IPS-NIHi7 (cell line): ENCODE results near the gene TOB2.

Experiments used
- DNase-seq: peaks from one replicate; pipeline ENCODE4 v3.0.0; 2012; ENCODE audit warnings: mixed read lengths; ENCODE audit errors: extremely low spot score

TOB2 gene, protein sequence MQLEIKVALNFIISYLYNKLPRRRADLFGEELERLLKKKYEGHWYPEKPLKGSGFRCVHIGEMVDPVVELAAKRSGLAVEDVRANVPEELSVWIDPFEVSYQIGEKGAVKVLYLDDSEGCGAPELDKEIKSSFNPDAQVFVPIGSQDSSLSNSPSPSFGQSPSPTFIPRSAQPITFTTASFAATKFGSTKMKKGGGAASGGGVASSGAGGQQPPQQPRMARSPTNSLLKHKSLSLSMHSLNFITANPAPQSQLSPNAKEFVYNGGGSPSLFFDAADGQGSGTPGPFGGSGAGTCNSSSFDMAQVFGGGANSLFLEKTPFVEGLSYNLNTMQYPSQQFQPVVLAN

DNA sequence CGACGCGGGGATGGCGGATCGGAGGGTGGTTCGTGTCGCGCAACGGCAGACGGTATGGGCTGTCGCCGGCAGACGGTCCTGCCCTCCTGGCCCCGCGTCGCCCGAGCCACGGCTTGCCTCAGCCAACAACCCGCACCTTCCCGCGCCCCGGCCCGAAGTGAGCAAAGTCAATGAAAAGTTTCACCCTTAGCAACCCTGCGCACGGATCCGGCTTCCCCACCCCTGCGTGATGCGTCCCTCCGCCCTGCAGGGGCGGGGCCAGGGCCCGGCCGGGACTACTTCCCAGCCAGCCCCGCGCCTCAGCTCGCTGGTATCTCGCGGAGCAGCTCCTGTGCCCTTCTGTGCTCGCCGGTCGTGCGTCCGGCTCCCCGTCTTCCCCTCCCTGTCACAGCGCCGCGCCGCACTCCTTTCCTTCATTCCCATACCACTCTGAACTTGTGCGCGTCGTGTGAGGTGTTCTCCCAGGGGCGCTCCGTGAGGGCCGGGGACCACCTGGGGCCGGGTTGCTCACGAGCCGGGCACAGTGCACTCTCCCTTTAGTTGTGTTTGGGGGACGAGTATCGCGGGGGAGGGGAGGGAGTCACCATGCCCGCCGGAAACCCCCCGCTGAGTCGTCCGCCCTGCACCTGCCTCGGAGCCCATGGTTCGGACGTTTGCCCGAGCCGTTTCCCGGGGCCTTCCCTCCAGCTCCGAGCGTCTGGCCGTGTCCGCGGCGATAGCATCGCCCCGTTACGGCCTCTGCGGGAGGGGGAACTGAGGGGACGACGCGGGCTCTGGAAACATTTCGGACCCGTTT, at the start of gene TOB2:
TOB2 (minus strand) TSS at position 163 of the 796 bp plus-strand sequence. CDS start 9,456 bp downstream, outside the sequence.
- peak; percentile 78 for DNase-seq

DNA sequence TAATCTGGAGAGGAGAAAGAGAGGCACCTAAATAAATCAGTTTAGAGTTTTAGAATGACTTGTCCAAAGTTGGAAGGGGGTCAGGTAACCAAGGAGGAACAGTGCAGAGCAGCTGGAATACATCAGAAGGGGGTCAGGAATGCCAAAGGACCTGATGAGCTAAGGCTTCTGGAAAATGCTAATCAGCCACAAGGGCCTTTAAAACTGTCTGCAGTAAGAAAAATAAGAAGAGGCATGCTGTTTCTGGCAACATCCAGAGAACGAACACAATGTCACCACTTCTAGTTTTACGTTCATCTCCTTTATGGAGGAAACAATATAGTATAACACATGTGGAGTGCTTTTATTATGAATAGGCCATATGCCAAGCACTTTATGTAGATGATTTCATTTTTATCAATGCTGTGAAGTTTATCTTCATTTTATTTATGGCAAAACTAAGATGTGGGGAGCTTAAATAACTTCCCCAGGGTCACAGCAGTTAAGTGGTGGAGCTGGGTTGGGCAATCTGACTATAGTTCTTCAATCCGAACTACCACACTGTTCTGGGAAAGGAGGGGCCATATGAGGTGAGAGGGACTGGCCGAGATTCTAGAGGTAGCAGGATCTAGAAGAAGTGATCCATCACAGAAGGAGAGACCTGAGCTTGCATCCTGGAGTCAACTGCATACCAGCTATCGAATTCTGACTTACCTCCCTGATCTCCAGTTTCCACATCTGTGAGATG, 44.9 kb upstream of the TOB2 start:
- no peak for DNase-seq

DNA sequence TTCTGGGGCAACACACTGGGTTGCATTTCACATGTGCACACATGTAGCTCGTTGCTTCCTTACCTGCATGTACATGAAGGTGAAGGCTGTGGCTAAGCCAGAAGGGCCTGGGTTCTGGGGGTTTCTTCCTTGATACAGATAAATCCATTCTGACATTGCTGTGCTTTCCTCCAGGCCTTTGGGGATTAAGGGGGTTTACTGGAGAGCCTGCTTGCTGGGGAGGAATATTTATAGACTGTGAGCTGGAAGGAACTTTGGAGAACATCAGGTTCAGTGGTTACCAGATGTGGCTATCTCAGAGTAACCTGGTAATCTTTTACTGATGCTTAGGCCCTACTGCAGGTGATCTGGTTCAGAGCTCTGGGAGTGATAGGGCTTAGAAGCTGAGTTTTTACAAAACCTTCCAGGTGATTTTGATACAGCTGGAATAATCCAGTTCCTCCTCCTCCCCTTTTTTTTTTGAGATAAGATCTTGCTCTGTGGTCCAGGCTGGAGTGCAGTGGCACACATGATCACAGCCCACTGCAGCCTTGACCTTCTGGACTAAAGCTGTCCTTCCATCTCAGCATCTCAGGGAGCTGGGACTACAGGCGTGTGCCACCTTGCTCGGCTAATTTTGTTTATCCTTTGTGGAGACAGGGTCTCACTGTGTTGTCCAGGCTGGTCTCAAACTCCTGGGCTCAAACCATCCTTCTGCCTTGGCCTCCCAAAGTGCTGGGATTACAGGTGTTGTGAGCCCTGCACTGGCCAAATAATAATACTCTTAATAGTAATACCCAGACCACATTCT, 42.2 kb upstream of the TOB2 start:
- no peak for DNase-seq

DNA sequence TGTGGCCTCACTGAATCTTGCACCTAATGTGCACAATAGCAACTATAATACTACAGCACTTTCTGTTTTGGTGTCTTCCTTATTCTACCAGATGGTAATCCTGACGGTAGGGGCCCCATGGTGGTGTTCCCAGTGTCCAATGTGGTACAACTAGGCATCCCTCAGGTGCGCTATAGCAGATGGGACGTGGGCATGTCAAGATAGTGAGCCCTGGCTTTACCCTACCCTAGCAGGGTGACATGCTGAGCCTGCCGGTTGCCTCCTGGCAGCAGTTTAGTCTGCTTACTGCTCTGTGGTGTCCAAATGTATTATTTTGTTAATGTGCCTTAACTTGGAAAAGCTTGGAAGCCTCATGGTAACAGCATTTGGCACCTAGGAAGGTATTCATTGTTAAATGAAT, 41.5 kb upstream of the TOB2 start:
- no peak for DNase-seq

DNA sequence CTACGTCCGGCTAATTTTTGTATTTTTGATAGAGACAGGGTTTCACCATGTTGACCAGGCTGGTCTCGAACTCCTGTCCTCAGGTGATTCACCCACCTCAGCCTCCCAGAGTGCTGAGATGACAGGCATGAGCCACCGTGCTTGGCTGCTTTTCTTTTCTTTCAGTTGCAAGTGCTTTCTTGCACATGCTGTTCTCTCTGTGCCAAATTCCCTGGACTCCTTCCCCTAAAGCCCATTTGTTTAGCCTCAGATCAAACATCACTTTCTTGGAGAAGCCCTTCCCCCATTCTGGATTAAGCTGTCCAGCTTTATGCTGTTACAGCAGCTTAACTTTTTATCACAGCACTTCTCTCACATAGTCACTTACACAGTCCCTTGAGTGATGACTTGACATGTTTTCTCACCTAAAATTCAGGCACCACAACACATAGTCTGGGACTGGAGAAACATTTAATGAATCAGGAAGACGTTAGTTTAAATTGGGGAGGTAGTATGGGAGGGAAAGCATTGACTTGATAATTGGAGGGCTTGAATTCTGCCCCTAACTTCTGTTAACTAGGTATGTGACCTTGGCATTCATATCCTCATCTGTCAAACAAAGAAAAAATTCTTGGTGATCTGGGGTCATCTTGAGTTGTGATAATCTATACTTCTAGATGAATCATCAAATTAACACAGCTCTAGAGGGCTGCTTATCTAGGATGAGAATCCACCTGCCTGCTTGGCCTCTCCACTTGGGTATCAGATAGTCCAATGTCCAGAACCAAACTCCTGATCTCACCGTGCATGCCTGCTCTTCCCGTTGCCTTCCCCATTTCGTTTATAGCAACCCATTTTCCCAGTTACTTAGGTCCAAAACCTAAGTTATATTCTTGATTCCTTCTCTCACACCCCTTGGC, 40.7 kb upstream of the TOB2 start:
- no peak for DNase-seq

DNA sequence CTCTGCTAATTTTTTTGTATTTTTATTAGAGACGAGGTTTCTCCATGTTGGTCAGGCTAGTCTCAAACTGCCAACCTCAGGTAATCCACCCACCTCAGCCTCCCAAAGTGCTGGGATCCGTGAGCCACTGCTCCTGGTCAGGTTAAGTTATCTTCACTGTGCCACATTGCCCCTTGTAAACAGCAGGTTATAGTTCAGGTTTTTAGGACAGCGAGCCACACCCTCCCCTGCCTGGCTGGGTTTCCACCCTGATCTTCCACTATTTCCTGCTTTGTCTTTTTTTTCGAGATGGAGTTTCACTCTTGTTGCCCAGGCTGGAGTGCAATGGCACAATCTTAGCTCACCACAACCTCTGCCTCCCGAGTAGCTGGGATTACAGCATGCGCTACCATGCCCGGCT, 38.4 kb upstream of the TOB2 start:
- DNase-seq: no peak

DNA sequence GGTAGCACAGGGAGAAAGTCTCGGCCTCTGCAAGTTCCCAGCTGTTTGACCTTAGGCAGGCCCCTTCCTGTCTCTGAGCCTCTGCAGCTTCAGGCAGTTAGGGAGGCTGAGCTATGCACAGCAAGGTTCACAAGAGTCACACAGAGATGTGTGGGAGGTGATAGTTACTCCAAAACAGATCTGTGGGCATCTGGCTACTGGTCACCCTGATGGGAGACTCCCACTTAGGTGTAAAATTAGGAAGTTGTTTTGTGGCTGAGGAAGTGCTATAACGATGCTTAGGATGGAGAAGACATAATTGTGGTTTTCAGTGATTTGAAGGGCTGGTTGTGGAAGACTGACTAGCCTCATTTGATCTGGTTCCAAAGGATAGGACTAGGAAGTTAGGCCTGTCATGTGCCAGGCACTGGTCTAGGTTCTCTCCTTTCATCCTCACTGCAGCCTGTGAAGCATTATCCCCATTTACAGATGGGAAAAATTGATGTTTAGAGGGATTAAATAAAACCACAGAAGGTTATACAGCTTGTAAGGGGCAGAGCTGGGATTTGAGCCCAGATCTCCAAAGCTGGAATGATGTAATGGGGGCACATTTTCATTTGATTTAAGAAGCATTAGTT, 35.8 kb upstream of the TOB2 start:
- peak; percentile 28 for DNase-seq

DNA sequence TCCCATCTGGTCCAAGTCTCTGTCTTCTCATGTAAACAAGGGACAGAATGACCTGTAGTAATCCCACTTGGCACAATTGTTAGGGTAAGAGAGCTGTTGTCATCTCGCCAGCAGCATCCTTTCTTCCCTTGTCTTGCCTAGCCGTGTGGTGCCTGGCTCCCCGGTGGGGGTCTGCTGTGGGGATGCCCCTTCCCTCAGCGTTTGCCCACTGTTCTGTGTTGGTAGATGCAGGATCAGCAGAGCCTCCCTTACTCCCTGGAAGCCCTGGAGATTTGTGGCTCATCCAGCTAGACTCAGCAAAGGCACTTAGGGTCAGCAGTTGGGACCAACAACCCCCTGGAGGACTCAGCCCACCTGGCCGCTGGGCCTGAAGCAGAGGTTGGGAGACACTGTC, 35.3 kb upstream of the TOB2 start:
- peak; percentile 53 for DNase-seq

DNA sequence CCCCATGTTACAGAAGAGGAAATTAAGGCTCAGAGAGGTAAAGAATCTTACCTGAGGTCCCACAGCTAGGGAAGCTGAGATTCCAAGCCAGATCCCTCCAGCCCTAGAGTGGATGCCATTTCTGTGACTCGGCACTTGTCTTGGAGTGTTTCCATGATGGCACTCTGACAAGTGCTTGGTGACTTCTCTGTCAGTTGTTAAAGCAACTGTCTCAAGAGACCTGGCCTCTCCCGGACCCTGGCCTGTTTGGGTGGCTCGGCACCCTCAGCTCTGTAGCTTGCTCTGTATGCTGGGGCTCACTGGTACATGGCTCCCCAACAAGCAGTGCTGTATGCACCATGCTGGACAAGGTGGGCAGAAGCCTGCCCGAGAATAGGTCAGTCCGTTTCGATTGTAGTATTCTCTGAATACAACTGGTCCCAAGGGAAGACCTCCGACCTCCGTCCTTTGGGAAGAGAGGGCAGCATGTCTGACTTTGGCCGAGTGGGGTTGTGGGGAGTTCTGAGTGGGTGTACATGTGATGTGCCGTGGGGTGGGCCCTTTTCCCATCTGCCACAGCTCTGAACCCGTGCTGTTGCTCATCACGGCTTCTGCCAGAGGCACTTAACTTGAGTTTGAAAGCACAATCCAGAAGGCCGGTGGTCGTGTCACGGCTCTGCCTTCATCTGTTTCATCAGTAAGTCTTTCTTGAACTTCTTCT, 34.7 kb upstream of the TOB2 start:
- DNase-seq: no peak

DNA sequence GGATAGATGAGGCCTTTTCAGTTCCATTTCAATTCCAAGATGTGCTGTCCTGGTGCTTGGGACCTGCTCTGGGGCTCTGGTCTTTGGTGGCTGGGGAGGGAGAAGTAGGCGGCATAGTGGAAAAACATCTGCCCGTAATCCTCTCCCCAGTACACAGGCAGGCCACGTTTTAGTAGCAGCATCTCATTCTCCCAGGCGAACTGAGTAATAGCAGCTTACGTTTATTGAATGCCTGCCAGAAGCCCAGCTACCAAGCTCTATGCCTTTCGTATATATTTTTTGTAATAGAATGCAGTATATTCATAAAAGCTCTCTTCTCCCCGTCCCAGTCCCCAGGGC, 33.8 kb upstream of the TOB2 start:
- no peak for DNase-seq

DNA sequence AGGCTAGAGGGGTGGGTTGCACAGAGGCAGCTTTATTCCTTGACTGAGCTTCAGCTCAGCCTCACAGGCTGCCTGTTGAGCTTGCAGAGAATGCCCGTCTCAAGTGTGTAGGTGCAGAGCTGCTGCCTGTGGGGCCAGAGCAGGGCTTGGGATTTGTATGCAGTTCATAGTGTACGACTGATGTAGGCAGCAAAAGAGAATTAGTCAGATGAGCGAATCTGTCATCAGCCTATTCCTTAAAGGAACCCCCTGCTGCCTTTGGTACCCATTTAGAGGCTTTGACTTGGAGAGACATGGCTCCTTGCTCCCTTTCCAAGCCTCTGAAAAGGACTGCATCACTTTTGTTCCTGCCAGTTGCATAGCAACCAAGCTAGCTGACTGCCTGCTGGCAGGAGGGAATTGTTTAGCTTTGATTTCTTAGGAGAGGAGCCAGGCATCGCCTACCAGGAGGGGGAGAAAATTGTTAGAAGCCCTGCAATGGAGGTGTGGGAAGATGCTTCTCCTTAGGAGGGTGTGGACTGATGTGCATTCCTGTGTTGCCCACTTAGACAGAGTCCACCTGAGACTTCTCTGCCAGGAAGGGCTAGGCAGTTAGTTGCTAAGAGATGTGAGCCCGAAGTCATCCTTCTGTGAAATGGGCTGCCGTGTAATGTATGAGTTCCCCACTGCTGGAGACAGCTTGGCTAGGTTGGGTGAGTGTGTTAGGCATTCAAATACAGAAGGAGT, 33.2 kb upstream of the TOB2 start:
- DNase-seq: peak; percentile 47

DNA sequence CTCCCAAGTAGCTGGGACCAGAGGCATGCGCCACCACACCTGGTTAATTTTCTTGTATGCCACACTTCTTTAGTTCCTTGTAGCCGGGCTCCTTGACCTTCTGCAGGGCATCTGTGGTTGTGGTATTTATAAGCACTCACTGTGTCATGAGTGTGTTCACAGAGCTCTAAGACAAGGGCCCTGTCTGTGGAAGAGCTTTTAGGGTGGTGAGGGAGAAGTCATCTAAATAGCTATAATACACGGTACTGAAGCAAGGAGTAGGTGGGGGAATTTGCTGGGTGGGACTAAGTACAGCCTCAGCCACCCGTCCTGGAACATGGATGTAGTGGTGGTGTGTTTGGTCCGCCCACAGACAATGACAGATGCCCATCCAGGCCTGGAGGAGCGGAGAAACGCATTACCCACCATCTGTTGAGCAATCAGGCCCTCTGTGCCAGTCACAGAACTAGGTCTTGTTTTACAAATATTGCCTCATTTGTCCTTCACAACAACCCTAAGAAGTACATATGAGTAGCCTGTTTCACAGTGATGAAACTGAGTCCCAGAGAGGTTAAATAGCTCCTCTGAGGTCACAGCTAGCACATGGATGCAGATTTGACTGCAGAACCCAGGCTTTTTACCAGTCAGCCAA, 32.4 kb upstream of the TOB2 start:
- DNase-seq: no peak

DNA sequence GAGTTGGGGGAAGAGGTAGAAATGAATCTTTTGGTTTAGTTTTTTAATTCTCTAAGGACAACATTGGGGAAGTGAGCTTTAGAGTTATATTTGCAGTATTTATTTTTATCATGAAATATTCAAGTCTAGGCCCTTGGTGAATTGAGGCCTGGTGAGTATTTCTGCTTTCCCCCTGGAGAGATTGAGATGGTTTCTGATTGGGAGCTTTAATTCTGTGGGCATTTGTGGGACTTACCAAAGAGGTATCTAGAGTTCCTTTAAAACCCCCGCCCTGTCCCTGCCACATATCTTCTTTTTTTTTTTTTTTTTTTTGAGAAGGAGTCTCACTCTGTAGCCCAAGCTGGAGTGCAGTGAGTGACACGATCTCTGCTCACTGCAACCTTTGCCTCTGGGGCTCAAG, 31.9 kb upstream of the TOB2 start:
- no peak for DNase-seq

DNA sequence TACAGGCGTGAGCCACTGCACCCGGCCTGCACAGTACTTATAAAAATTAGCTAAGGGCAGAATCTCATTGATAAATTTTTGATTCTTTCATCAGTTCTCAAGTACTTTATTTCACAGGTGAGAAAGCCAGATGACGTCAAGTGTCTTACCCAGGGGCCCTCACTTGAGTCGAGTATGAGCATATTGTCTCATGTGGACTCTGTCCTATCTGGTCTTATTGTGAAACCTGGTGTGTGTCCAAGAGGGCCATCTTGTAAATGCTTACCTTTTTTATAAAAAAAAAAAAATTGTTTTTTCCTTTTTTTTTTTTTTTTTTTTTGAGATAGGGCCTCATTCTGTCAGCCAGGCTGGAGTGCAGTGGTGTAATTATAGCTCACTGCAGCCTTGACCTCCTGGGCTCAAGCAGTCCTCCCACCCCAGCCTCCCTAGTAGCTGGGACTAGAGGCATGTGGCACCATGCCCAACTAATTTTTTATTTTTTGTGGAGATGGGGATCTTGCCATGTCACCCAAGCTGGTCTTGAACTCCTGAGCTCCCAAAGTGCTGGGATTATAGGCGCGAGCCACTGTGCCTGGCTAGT, 28.4 kb upstream of the TOB2 start:
- no peak for DNase-seq

DNA sequence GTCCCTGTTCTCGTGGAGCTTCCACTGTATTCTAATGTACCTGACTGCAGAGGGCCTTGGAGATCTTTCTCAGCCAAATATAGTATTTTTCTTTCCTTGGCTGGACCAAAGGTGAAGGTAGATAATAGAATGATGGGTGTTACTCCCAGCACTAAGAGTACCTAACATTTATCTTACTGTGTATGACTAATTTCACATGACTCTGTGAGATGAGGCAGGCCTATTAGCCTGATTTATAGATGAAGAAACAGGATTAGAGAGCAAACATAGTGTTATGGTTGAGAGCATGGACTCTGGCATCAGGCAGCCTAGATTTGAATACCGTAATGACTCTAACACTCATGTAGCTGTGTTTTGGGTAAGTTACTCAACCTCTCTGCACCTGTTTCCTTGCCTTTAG, 25.0 kb upstream of the TOB2 start:
- no peak for DNase-seq

DNA sequence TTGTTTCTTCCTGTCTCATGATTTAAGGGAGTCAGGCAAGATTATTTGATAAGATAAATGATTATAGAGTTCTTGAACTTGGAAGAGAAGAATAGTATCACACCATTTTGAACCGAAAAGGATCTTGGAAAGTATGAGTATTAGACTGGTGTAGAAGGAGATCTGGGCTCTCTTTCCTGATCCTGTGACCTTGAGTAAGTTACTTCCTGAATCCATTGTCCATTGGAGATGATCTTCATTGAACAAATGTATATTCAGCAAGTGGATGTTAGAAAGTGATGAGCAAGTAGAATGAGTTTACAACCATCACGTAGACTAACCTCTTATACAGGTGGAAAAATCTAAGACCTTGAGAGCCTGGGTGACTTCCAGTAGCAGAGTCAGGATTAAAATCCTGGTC, 24.3 kb upstream of the TOB2 start:
- no peak for DNase-seq

DNA sequence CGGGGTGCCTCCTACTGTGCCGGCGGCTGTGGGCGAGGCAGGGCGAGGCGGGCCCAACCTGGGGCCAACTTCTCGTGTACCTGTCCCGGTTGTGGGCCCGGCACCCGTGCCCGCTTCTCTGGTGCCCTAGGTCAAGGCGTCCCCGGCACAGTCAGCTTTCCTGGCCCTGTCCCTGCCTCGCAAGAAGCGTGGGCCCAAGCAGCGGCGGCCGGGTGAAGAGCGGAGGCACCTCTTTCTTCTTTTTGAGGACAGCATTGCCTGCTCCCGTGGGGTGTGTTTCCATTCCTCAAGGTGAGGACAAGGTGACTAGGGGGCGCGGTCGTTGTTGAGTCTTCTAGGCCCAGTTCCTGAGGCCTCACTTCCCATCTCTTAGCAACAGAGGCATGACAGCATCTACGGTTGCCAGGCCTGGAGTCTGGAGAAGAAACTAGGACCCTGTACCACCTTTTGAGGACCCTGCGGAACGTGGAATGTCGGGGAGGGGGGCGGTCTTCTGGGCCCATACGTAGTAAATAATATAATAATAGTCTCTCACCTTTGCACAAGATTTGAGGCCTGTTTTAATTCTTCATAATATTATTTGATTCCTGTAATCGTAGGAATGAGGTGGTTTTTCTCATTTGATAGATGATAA, 22.7 kb upstream of the TOB2 start:
- no peak for DNase-seq
